Metanephros (tissue), 1 donor: ENCODE results near the gene UGT1A8. TPM values are rescaled to one million over a fixed set of nuclear protein-coding genes. Genes with fewer than 3 reads are reported as not detected.

Source experiments
- total RNA-seq: library from RNA; depleted of rRNA; stranded (reverse); fragments of >200 nt; gene quantifications from one replicate; pipeline ENCODE4 v1.2.3, GENCODE V29; 2014

The UGT1A8 gene
- not detected for total RNA-seq

GRCh38 chr2:233617476-233617875 lies at the start of gene UGT1A8:
Gene UGT1A8, plus strand, starts transcription at chr2:233617633. Its CDS starts 75 bp downstream, at chr2:233617708.

DNA sequence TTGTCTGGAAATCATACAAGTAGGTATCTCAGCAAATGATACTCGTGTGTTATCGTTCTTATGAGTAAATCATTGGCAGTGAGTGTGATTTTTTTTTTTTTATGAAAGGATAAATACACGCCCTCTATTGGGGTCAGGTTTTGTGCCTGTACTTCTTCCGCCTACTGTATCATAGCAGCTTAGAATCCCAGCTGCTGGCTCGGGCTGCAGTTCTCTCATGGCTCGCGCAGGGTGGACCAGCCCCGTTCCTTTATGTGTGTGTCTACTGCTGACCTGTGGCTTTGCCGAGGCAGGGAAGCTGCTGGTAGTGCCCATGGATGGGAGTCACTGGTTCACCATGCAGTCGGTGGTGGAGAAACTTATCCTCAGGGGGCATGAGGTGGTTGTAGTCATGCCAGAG lies 18.9 kb downstream of the UGT1A8 start, which contains the start of gene UGT1A10:
UGT1A10 (plus strand) TSS at position 143 of the 400 bp plus-strand sequence; CDS start at position 218, 75 bp downstream.

DNA sequence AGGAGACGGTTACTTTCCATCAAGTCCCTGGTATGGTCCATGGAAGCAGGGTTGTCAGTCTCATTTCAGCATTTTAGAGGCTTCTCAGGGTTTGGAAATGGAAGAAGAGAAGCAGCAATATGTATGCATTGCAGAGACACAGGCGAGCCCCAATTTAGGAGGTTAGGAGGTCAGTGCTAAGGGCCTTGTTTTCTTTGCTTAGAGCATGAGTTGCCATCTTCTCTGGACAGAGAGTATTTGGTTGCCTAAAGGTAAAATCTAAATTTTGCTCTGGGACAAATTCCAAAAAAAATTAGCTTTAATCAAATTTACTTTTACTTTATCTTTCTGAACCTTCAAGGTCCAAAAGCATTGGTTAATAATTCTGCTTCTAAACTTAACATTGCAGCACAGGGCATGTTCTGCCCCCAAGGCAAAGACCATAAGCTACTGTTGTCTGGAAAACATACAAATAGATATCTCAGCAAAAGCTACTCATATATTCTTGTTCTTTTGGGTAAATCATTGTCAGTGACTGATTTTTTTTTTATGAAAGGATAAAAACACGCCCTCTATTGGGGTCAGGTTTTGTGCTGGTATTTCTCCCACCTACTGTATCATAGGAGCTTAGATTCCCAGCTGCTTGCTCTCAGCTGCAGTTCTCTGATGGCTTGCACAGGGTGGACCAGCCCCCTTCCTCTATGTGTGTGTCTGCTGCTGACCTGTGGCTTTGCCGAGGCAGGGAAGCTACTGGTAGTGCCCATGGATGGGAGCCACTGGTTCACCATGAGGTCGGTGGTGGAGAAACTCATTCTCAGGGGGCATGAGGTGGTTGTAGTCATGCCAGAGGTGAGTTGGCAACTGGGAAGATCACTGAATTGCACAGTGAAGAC lies 54.1 kb downstream of the UGT1A8 start, which contains the start of gene UGT1A9:
UGT1A9 (plus strand) TSS at position 609 of the 872 bp plus-strand sequence; CDS start at position 646, 37 bp downstream.

DNA sequence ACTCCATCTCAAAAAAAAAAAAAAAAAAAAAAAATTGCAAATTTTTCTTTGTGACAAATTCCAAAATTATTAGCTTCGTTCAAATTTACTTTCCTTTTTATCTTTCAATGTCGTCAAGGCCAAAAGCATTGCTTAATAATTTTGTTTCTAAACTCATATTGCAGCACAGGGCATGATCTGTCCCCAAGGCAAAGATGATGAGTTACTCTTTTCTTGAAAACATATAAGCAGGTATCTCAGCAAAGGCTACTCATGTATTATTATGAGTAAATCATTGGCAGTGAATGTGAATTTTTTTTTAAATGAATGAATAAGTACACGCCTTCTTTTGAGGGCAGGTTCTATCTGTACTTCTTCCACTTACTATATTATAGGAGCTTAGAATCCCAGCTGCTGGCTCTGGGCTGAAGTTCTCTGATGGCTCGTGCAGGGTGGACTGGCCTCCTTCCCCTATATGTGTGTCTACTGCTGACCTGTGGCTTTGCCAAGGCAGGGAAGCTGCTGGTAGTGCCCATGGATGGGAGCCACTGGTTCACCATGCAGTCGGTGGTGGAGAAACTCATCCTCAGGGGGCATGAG lies 64.2 kb downstream of the UGT1A8 start, which contains the start of gene UGT1A7:
UGT1A7 (plus strand) TSS at position 381 of the 579 bp plus-strand sequence; CDS start at position 418, 37 bp downstream.

GRCh38 chr2:233692648-233693047 lies 75.2 kb downstream of the UGT1A8 start, which contains the start of gene UGT1A6:
Gene UGT1A6, plus strand, starts transcription at chr2:233692890. Its CDS starts 115 bp downstream, at chr2:233693005.

GRCh38 chr2:233712611-233713261 lies 95.3 kb downstream of the UGT1A8 start, which contains the start of gene UGT1A5:
Gene UGT1A5, plus strand, starts transcription at chr2:233712907. Its CDS starts 85 bp downstream, at chr2:233712992.

DNA sequence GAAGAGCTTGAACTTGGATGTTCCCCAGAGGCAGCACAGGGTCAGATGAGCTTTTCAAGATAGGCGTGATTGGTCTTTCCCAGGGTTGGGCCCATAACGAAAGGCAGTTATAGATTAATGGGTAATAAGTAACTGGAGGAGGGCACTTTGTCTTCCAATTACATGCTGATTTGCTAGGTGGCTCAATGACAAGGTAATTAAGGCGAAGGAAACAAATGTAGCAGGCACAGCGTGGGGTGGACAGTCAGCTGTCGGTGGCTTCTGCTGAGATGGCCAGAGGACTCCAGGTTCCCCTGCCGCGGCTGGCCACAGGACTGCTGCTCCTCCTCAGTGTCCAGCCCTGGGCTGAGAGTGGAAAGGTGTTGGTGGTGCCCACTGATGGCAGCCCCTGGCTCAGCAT lies 101.1 kb downstream of the UGT1A8 start, which contains the start of gene UGT1A4:
UGT1A4 (plus strand) TSS at position 185 of the 400 bp plus-strand sequence; CDS start at position 270, 85 bp downstream.

DNA sequence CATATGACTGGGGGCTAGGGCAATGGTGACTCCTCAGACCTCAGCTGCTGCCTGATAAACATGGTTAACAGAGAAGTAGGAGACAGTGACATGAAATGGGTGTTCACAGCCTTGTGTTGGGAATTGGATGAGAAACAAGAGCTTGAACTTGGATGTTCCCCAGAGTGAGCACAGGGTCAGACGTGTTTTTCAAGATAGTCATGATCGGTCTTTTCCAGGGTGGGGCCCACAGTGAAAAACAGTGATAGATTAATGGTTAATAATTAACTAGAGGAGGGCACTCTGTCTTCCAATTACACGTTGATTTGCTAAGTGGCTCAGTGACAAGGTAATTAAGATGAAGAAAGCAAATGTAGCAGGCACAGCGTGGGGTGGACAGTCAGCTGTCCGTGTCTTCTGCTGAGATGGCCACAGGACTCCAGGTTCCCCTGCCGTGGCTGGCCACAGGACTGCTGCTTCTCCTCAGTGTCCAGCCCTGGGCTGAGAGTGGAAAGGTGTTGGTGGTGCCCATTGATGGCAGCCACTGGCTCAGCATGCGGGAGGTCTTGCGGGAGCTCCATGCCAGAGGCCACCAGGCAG lies 111.4 kb downstream of the UGT1A8 start, which contains the start of gene UGT1A3:
UGT1A3 (plus strand) TSS at position 320 of the 579 bp plus-strand sequence; CDS start at position 405, 85 bp downstream.

GRCh38 chr2:233760043-233760442 lies 142.6 kb downstream of the UGT1A8 start, which contains the start of gene UGT1A1:
Gene UGT1A1, plus strand, starts transcription at chr2:233760270. Its CDS starts 18 bp downstream, at chr2:233760288.

GRCh38 chr2:233778030-233778429 lies 160.6 kb downstream of the UGT1A8 start, which contains the start of gene MROH2A:
Gene MROH2A, plus strand, starts transcription at chr2:233778330. Its CDS starts 1,029 bp downstream, at chr2:233779359.

Other genes with a start within 250 kb of the UGT1A8 start
- 54.5 TPM for gene USP40, start 50.9 kb upstream of the UGT1A8 start, total RNA-seq
- not detected for gene UGT1A10, start 18.8 kb downstream of the UGT1A8 start, total RNA-seq
- gene UGT1A9, start 54.3 kb downstream of the UGT1A8 start, total RNA-seq, result 1.4 TPM
- gene UGT1A7, start 64.3 kb downstream of the UGT1A8 start, total RNA-seq, result not detected
- 3.4 TPM for gene UGT1A6, start 75.3 kb downstream of the UGT1A8 start, total RNA-seq
- not detected for gene UGT1A5, start 95.3 kb downstream of the UGT1A8 start, total RNA-seq
- gene UGT1A4, start 101.1 kb downstream of the UGT1A8 start, total RNA-seq, result 0.29 TPM
- gene UGT1A3, start 111.4 kb downstream of the UGT1A8 start, total RNA-seq, result not detected
- gene UGT1A1, start 142.6 kb downstream of the UGT1A8 start, total RNA-seq, result 0.18 TPM
- 0.53 TPM for gene MROH2A, start 160.7 kb downstream of the UGT1A8 start, total RNA-seq
- 13.3 TPM for gene HJURP, start 236.9 kb downstream of the UGT1A8 start, total RNA-seq